IPS-18c (cell line): Measurements from ENCODE around the gene ZSWIM5.
A peak's percentile ranks its signal among the peaks of the same experiment; 100 is the strongest.

Experiments
- H3K4me3 ChIP-seq: 2 replicates; pipeline ENCODE4 v1.7.0; 2013; ENCODE audit warnings: low read depth, mild to moderate bottlenecking, low read length, moderate library complexity; ENCODE audit not compliant: insufficient read depth
- H3K9me3 ChIP-seq: one replicate; pipeline ENCODE4 v1.6.1; 2013; ENCODE audit warnings: mild to moderate bottlenecking, low read length, moderate library complexity; ENCODE audit not compliant: control insufficient read depth, insufficient read depth

The ZSWIM5 gene

DNA sequence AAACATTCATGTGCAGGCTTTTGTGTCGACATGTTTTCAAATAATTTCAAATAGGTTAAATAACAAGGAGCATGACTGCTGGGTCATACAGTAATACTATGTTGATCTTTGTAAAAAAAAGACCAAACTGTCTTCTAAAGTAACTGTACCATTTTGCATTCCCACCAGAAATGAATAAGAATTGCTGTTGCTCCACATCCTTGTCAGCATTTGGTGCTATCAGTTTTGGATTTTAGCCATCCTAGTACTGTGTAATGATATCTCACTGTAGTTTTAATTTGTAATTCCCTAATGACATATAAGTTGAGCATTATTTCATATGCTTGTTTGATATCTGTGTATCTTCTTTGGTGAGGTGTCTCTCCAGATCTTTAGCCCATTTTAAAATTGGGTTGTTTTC lies 182.7 kb downstream of the ZSWIM5 start:
- peaks cover 2% of the 10 kb centered on the region for H3K9me3 ChIP-seq
- H3K4me3 ChIP-seq: no peak overlapping the region

DNA sequence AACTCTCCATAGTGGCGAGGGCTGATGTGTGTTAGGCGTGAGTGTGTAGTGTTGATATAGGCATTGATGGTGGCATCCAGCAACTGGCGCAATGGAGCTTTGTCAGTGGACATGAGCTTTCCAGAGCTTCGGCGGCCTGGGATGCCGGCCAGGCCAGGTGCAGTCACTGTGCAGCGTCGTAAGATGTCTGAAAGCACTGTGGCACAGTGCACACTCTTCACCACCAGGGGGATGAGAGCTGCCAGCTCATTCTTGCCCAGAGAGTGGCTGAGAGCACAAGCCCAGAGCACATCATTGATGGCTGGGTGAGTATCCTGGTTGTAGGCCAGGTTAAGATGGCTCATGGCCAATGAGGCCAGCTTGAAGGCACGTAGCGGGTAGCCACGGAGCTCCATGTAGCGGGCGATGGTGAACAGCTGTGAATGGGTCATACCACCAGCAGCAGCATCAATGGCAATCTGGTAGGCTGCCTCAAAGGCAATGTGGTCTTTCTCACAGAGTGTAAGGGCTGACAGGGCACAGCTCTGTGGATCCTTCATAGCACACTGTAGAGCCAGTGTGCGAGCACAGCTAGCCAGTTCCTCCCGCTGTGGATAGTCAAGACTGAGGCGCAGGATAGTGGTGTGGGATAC lies 187.7 kb downstream of the ZSWIM5 start:
- peaks cover 2% of the 10 kb centered on the region for H3K9me3 ChIP-seq
- no peak overlapping the region for H3K4me3 ChIP-seq

DNA sequence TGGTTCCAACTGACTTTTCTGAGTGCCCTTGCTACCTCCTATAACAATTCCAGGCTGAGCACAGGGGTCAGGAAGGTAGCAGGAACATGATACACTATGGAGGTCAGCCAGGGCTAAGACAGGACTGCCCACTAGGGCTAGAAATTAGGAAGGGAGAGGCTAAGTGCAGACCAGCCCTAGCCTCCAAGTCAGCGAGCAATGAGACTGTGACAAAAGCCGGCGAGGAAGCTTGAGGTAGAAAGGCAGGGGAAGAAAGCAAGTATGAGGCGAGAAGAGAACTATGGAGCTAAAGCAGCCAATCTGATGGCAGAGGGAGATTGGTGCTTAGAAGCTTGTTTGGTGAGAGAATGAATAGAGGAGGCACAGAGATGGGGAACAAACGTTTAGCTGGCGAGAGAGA lies 189.6 kb downstream of the ZSWIM5 start:
- H3K4me3 ChIP-seq: no peak overlapping the region
- peaks cover 2% of the 10 kb centered on the region for H3K9me3 ChIP-seq

DNA sequence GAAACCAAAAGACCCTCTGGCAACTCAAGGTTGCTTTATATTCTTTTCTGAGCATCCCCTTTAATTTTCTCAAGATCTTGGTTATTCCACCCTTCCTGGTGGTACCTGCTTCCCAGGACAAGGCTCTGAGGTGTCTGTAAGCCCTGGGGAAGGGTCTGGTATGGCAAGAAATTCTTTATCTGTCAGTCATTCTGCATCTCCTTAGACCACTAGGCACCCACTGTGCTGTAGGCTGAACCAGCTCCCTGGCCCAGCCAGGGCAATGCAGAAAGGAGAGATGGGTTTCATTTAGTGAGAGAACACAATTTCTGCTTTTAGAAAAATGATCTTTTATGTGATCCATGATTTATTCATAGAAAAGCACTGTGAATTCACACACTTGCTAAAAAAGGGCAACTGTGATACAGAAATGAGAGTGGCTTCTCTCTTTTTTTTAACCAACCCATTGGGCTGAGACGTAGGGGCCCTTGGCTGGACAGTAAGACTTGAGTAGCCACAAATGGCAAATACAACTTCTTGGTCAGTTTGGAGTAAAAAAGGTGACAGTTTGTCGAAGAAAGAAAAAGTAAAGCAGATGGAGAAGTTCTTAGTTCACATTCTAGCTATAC lies 190.2 kb downstream of the ZSWIM5 start:
- Histone ChIP-seq H3K4me3 (no peak overlapping the region), H3K9me3 (peaks cover 2% of the 10 kb centered on the region)

DNA sequence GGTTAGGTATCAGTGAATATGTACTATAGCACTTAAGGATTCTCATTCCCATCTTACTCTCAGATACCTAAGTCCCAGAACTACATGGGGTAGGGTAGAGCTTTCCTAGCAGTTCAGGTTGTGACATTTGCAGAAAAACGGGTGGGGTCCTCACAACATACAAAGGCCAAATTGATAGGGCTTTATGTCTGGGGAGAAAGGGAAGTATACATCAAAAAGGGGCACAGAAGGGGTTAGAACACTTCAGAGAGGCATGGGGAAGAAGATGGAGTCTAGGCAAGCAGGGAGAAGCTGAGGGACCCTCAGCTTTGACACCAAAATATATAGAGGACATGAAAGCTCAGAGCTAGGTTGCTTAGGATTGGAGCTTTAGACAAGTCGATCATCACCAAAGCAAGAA lies 190.7 kb downstream of the ZSWIM5 start:
- Histone ChIP-seq H3K4me3 (no peak overlapping the region), H3K9me3 (peaks cover 2% of the 10 kb centered on the region)

DNA sequence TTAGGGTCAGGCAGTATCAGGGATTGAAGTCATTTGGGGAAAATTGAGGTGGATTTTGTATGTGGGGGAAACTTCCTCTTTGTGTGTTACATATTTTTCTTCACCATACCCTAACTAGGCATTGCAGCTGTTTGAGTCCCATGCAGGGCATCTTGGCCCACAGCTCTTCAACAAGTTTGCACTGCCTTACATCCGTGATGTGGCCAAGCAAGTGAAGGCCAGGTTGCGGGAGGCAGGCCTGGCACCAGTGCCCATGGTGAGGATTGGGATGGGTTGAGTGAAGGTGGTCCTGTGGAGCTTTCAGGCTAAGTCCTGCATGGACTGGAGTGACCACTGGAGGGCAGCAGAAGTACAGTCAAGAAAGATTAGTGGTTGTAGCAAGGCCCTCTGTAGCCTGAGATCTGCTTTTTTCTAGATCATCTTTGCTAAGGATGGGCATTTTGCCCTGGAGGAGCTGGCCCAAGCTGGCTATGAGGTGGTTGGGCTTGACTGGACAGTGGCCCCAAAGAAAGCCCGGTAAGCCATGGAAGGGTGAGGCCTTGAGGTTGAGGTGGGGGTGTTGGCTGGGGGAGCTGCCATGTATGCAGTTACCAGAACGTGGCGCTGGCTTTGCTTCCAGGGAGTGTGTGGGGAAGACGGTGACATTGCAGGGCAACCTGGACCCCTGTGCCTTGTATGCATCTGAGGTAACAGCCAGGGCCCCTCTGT lies 191.9 kb downstream of the ZSWIM5 start:
- Histone ChIP-seq H3K9me3 (no peaks in the 10 kb centered on the region), H3K4me3 (no peak overlapping the region)

DNA sequence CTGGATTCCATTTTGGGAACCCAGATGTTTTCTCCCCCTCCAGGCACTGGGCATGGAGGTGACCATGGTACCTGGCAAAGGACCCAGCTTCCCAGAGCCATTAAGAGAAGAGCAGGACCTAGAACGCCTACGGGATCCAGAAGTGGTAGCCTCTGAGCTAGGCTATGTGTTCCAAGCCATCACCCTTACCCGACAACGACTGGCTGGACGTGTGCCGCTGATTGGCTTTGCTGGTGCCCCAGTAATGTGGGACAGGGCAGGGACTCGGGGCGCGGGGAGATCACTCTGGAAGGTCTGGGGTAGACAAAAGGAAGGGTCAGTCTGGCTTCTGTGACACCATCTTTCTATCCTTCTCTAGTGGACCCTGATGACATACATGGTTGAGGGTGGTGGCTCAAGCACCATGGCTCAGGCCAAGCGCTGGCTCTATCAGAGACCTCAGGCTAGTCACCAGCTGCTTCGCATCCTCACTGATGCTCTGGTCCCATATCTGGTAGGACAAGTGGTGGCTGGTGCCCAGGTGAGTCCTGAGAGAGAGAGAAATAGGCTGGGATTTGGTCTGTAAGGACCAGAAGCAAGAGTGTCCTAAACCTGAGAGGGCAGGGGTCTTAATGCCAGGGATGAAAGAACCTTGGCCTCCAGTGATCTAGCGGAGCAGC lies 192.7 kb downstream of the ZSWIM5 start:
- no peaks in the 10 kb centered on the region for H3K9me3 ChIP-seq
- H3K4me3 ChIP-seq: no peak overlapping the region

DNA sequence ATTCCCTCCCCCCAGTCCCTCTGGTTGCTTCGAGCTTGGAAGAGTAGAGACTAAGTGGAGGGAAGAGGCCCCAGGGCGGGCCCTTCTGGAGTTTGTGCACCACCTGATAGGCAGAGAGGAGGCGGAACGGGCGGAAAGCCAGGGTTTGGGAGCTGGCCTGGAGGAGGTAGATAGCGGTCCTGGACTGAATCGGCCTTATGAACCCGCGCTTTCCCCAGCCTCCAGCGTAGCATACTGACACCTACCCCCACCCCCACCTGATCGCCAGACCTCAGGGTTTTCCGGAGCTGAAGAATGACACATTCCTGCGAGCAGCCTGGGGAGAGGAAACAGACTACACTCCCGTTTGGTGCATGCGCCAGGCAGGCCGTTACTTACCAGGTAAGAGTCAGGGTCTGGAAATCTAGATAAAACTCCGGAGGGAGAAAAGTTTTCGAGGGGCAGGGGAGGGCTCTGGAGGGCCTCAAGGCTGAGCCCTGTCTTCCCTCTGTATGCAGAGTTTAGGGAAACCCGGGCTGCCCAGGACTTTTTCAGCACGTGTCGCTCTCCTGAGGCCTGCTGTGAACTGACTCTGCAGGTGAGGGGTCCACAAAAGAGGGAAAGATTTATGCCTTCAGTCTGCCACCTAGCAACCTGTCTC lies 193.6 kb downstream of the ZSWIM5 start:
- H3K4me3 ChIP-seq: peak overlapping the region; percentile 67
- no peaks in the 10 kb centered on the region for H3K9me3 ChIP-seq

DNA sequence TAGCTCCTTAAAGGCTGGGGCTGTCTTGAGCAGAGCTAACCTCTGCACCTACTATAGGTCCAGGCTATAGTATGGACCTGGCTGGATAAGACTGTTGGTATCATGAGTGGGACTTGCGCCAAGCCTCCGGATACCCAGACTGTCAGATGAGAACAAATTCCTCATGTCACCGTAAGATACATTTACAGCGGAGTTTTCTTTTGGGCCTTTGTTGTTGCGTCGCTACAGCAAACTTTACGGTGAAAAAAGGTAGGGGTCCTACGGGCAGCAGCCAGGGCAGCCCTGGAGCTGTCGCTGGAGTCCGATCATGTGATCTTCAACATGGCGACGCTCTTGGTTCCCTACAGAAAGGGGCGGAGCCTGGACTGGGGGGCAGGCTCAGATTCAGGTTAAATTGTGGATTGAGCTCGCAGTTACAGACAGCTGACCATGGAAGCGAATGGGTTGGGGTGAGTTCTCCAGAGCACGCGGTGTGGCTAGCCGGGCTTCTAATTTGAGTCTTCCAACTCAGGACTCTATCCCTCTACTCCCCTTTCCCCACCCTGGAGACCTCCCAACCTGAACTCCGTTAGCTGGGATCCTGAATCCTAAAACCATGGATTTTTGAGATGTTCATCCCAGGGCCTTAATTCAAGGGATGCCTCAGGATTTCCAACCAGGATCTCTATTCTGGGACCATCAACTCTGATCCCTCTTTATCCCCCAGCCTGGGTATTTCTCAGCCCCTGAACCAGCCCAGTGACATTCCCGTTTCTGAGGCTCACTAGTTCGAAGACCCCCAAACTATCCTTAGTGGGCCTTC lies 194.4 kb downstream of the ZSWIM5 start, which contains the start of gene UROD:
Gene UROD (plus strand): TSS at position 418 of the 802 bp plus-strand sequence. CDS start 12 bp downstream, at position 430.
- H3K9me3 ChIP-seq: no peaks in the 10 kb centered on the region
- peak within 1 kb of the TSS; percentile 87 for H3K4me3 ChIP-seq

DNA sequence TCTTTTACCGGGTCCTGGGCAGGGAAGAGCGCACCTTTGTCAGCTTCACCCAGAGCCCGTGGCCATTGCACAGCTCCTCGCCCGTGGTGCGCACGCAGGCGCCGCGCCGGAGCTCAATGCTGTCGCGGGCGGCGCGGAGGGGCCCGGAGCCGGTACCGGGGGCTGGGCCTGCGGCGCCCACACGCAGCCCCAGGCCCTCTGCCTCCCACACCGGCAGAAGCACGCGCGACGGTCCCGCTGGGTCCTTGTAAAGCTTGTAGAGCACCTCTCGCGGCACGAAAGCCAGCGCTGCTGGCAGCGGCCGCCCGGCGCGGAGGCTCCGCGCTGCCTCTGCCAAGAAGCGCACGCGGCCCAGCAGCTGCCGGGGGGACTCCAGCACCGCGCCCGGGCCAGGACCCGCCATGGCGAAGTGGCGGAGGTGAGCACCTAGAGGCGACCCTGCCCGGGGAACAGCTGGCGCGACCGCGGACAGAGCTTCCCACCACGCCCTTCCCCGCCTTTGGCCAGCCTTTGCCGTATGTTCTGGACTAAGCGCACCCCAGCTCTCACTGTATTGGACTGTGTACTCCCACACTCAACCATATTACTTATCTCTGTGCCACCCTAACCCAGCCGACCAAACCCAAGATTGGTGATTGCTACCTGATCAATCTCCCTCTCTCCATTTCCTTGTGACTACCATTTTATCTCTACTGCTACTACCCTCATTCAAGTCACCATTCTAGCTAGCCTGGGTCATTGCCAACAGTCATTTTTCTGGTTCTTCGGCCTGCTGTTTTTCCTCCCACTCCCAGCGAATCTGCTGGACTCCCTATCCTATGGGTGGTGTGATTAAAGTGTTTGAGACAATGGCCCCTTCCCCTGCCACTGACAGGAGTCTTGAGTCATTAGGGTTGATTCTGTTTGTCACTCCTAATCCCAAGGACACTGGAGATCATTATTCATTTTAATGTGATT lies 195.3 kb downstream of the ZSWIM5 start, which contains the start of gene HECTD3:
Gene HECTD3 (minus strand): TSS at position 470 of the 957 bp plus-strand sequence. CDS start 67 bp downstream, at position 403.
- Histone ChIP-seq H3K4me3 (peak within 1 kb of the TSS; percentile 87), H3K9me3 (no peaks in the 10 kb centered on the region)

DNA sequence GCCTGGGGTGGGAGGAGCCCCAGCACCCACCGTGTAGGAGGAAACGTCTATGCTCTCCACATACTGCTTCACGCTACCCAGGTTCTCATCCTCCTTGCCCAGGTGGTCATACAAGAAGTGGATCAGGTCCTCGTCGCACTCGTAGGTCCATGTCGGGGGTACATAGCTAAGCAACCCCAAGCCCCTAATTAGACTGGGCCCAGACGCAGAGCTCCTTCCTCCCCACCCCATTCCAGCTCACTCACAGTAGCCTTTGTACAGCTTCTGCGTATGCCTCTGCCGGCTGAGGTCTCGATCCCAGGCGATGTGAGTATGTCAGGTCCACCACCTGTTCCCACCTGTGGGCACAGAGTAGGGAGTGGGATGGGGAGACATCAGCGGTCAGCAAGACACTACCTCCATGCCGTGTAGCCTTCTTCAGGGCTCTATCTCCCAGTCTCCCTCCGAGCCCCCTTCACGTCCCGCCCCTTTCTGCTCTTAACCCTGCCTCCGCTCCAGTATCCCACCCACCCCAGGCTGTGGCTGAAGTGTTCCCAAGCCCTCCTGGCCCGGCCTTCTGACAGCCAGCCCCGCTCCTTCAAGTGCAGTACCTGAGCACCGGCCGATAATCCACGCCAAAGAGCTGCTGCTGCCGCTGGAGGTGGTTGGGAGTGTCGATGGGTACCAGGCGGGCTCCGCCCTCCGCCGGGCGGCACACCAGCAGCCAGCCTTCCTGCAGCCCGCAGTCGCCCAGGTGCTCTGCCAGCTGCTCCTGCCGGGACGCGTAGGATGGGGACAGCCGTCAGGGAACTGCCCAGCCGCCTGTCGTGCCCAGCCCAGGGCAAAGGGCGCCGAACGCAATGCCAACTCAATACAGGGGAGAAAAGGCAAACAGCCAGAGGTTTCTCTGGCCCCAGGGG lies 196.2 kb downstream of the ZSWIM5 start:
- Histone ChIP-seq H3K4me3 (peak overlapping the region; percentile 87), H3K9me3 (no peaks in the 10 kb centered on the region)

DNA sequence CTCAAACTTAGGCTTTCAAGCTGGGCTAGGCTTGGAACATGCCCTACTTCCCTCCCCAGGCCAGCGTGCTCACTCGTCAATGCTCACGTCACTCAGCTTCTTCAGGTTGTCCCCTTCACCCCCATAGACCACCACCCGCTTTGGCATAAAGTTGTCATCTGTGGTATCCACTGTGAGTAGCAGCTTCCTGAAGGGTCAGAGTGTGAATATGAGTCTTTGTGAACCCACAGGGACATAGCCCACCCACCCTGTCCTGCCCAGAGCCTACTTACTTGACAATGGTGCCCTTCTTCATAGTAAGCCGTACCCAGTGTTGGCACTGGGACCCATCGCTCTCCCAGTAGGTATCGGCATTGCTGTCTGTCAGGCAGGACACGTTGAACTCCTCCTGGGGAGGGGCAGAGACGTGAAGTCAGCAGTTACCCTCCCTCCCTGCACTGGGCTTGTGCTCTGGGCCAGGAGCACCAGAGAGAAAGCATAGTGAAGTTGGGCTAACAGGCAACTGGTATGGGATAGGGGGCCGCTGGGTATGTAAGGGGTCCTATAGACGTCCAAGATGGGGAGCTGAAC lies 197.0 kb downstream of the ZSWIM5 start:
- no peaks in the 10 kb centered on the region for H3K9me3 ChIP-seq
- no peak overlapping the region for H3K4me3 ChIP-seq

DNA sequence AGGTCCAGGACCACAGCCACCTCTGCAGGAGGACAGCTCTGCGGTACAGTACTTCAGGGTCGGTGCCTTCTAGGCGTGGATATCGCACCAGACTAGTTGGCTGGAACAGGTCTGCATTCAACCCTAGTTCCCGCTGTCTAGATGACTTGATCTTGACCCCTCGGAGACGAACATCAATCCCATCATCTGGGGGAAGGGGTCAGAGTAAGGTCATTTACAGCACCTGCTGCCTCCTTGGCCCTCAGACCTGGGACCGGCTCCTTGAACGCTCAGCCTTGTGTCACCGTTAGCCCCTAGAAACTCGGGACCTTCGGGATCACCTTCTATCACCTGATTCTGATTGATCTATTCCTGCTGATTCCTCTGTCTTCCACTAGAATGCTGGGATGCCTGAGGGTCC lies 197.9 kb downstream of the ZSWIM5 start:
- H3K4me3 ChIP-seq: no peak overlapping the region

DNA sequence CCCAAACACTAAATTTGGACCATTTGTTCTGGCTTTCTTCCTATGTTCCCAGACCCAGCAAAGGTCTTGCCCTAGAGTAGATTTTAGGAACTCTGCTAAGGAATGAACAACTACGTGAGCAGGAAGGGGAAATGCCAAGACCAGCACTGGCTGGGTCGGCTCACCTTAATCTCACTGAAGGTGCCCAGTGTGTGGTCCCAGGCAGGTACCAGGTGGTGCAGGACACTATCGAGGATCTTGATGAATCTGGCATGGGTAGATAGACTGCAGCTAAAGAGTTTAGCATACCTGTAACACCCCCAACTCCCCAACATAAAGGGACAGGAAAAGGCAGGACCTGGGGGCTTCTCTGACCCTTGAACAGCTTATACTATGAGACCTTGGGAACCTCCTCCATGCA lies 198.3 kb downstream of the ZSWIM5 start:
- no peaks in the 10 kb centered on the region for H3K9me3 ChIP-seq

More for the DNA sequence above, 197.9 kb downstream of the ZSWIM5 start:
- H3K9me3 ChIP-seq: no peaks in the 10 kb centered on the region

More for the DNA sequence above, 198.3 kb downstream of the ZSWIM5 start:
- H3K4me3 ChIP-seq: no peak overlapping the region
